HepG2 (cell line): ENCODE results near the gene OR51G2. TPM values are rescaled to one million over a fixed set of nuclear protein-coding genes. Genes with fewer than 3 reads are reported as not detected.
"Not testable (repeated sequence)": the region's sequence is repeated elsewhere in the genome, so short reads cannot be mapped to it uniquely, and the experiment has no call there.

Experiments
- ATAC-seq: fragments of 200-7000 bp; cut with Tn5 transposase; 3 replicates; pipeline ENCODE4 v1.9.1; 2020; ENCODE audit warnings: mild to moderate bottlenecking, moderate library complexity
- BruUV-seq: library from RNA; stranded (reverse); fragments of 400-500 nt; replicated peaks from 2 replicates; lab custom pipeline; 2021; lab: Mats Ljungman, UMichigan
- CTCF ChIA-PET: fragments of 300-600 bp; formaldehyde crosslinking; extraction: SDS; loops from one replicate; lab custom pipeline; 2021; ENCODE audit warnings: low total read pairs, inconsistent platforms, low intra/inter-chr PET ratio; lab: Yijun Ruan, JAX
- POLR2A ChIA-PET: fragments of 350-600 bp; sonication (Branson Sonifier 250); formaldehyde crosslinking; loops from one replicate; lab custom pipeline; 2020; ENCODE audit warnings: antibody characterized with exemption, inconsistent platforms; lab: Yijun Ruan, JAX
- DNase-seq: peaks from one replicate; pipeline ENCODE4 v3.0.0-alpha.2; 2015; ENCODE audit warnings: low spot score
- FAIRE-seq: peaks from 3 replicates; lab custom pipeline; 2011; peaks lifted over from hg19 to GRCh38; lab: Jason Lieb, UNC
- H2AFZ ChIP-seq: one replicate; pipeline ENCODE4 v1.6.1; 2011; ENCODE audit warnings: low read length, inconsistent platforms
- H3K27ac ChIP-seq: fragments of 300-600 bp; 3 replicates; pipeline ENCODE4 v1.8.0; 2011; ENCODE audit warnings: mixed run types, mild to moderate bottlenecking, mixed read lengths, low read length, inconsistent platforms; ENCODE audit not compliant: insufficient read depth; ENCODE audit errors: extremely low read length
- H3K27me3 ChIP-seq, 2 experiments: fragments of 200-600 bp in 1 of 2; 2 replicates in 1 of 2; 3 replicates in 1 of 2; pipeline versions ENCODE4 v1.6.0 to v1.8.0; 2011; ENCODE audit warnings: low read length in 2 of 2, mild to moderate bottlenecking in 2 of 2, moderate library complexity in 2 of 2, inconsistent platforms in 1 of 2; ENCODE audit not compliant: insufficient read depth in 2 of 2, control insufficient read depth in 1 of 2
- H3K36me3 ChIP-seq, 2 experiments: fragments of 200-600 bp in 1 of 2; replicated peaks in 1 of 2; 2 replicates in 1 of 2; 3 replicates in 1 of 2; pipeline versions ENCODE4 v1.5.1 to v1.8.0; 2011; ENCODE audit warnings: low read length in 2 of 2, inconsistent platforms in 1 of 2; ENCODE audit not compliant: insufficient read depth in 2 of 2, control insufficient read depth in 1 of 2
- H3K4me1 ChIP-seq: 2 replicates; pipeline ENCODE4 v1.5.1; 2012; ENCODE audit warnings: low read length, inconsistent platforms; ENCODE audit not compliant: insufficient read depth
- H3K4me2 ChIP-seq: 2 replicates; pipeline ENCODE4 v1.6.0; 2011; ENCODE audit warnings: low read depth, low read length, inconsistent platforms
- H3K4me3 ChIP-seq, 3 experiments: fragments of 200-600 bp in 1 of 3; sonication (generic), shearing (Covaris generic) in 1 of 3; replicated peaks in 1 of 3; 2 replicates each; pipeline ENCODE4 v1.5.1; 2011 to 2016; ENCODE audit warnings: low read length in 3 of 3, inconsistent platforms in 2 of 3, low read depth in 2 of 3, mild to moderate bottlenecking in 2 of 3, control low read depth in 1 of 3, mixed read lengths in 1 of 3; ENCODE audit not compliant: insufficient read depth in 1 of 3
- H3K79me2 ChIP-seq: one replicate; pipeline ENCODE4 v1.6.1; 2011; ENCODE audit warnings: low read length, inconsistent platforms; ENCODE audit not compliant: insufficient read depth
- H3K9ac ChIP-seq: 2 replicates; pipeline ENCODE4 v1.6.0; 2011; ENCODE audit warnings: mild to moderate bottlenecking, low read depth, low read length, inconsistent platforms; ENCODE audit not compliant: insufficient read depth
- H3K9me3 ChIP-seq: 2 replicates; pipeline ENCODE4 v1.5.1; 2012; ENCODE audit warnings: mild to moderate bottlenecking, low read length
- H4K20me1 ChIP-seq: 2 replicates; pipeline ENCODE4 v1.6.0; 2011; ENCODE audit warnings: inconsistent platforms, mild to moderate bottlenecking, low read length, moderate library complexity; ENCODE audit not compliant: insufficient read depth
- WGBS: methylation state at CpG from one replicate; pipeline ENCODE4 v1.1.6; 2017; ENCODE audit warnings: low lambda C conversion rate; 5-methylcytosine and 5-hydroxymethylcytosine counted together
- in situ Hi-C: cut with HindIII; loops from 2 replicates; pipeline ENCODE4 v1.10.0; 2017; ENCODE audit warnings: low pct_unique_long_range_greater_than_20kb; ENCODE audit not compliant: extremely low pct_ligation_motif_present
- intact Hi-C: fragments of 100-400 bp; cut with micrococcal nuclease; formaldehyde crosslinking; loops from one replicate; pipeline ENCODE4 v1.10.0; 2022; ENCODE audit not compliant: unreplicated experiment
- polyA plus RNA-seq, 8 experiments: library from polyadenylated mRNA; depleted of rRNA in 3 of 8; stranded (reverse) in 7 of 8; unstranded in 1 of 8; fragments of >200 nt; fragmentation: Illumina TruSeq in 4 of 8; extraction: Trizol in 4 of 8; gene quantifications; 2 replicates each; pipeline versions ENCODE4 v1.2.1 to v1.2.3, GENCODE V29; 2011 to 2016; ENCODE audit warnings: low read depth in 4 of 8, missing spikeins in 1 of 8, mixed read lengths in 1 of 8; ENCODE audit not compliant: insufficient read depth in 1 of 8
- total RNA-seq, 5 experiments: library from RNA; depleted of rRNA; stranded (reverse); fragments of >200 nt; fragmentation: Illumina TruSeq; extraction: Trizol; gene quantifications; 2 replicates each; pipeline ENCODE4 v1.2.3, GENCODE V29; 2016; ENCODE audit warnings: low read depth in 1 of 5
- TF ChIP-seq, protein P1 (sequence below): sonication (generic); formaldehyde crosslinking; IDR thresholded peaks from 2 replicates; pipeline ENCODE4 v1.4.0; 2020; ENCODE audit warnings: missing genetic modification reagents

Gene OR51G2
- total and polyA plus RNA-seq, 2 of the 13 experiments (the other 11 are each of a cell fraction or from before 2014, with no cell fraction given) = not detected

DNA sequence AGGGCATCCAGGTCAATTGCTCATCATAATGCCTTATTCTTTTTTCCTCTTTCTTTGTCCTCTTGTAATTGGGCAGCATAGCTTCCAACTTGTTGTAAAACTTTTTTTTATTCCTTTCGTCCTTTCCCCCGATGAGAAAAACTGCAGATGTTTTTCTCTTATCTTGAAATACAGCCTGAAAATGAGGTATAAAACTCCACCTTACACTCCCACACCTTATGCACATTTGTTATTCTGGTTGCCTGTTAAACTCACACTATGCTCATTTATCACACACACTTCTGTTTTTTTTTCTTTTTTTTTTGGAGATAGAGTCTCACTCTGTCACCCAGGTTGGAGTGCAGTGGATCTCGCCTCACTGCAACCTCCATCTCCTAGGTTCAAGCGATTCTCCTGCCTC, 38.2 kb upstream of the OR51G2 start (continued):
- TF ChIP-seq, protein P1, sequence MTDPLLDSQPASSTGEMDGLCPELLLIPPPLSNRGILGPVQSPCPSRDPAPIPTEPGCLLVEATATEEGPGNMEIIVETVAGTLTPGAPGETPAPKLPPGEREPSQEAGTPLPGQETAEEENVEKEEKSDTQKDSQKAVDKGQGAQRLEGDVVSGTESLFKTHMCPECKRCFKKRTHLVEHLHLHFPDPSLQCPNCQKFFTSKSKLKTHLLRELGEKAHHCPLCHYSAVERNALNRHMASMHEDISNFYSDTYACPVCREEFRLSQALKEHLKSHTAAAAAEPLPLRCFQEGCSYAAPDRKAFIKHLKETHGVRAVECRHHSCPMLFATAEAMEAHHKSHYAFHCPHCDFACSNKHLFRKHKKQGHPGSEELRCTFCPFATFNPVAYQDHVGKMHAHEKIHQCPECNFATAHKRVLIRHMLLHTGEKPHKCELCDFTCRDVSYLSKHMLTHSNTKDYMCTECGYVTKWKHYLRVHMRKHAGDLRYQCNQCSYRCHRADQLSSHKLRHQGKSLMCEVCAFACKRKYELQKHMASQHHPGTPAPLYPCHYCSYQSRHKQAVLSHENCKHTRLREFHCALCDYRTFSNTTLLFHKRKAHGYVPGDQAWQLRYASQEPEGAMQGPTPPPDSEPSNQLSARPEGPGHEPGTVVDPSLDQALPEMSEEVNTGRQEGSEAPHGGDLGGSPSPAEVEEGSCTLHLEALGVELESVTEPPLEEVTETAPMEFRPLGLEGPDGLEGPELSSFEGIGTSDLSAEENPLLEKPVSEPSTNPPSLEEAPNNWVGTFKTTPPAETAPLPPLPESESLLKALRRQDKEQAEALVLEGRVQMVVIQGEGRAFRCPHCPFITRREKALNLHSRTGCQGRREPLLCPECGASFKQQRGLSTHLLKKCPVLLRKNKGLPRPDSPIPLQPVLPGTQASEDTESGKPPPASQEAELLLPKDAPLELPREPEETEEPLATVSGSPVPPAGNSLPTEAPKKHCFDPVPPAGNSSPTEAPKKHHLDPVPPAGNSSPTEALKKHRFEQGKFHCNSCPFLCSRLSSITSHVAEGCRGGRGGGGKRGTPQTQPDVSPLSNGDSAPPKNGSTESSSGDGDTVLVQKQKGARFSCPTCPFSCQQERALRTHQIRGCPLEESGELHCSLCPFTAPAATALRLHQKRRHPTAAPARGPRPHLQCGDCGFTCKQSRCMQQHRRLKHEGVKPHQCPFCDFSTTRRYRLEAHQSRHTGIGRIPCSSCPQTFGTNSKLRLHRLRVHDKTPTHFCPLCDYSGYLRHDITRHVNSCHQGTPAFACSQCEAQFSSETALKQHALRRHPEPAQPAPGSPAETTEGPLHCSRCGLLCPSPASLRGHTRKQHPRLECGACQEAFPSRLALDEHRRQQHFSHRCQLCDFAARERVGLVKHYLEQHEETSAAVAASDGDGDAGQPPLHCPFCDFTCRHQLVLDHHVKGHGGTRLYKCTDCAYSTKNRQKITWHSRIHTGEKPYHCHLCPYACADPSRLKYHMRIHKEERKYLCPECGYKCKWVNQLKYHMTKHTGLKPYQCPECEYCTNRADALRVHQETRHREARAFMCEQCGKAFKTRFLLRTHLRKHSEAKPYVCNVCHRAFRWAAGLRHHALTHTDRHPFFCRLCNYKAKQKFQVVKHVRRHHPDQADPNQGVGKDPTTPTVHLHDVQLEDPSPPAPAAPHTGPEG = no peak

DNA sequence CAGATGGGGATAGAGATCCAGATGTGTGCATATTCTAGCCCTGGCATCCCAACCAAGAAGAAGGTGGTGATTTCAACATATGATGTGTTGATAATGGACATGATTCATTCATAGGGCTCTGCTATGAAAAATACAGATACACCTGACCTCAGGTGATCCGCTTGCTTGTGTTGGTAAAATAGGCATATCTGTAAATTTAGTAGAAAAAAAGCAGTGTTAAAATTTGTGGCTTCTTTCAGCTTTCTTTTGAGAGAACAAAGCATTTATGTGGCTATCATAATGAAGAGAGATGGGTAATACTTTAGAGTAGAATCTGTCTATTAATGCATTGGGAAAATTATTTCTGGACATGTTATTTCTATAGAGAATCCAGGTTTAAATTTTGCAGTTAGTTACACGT, 36.5 kb upstream of the OR51G2 start, which contains the start of gene OR51A2:
Gene OR51A2, minus strand, starts transcription at position 101 of the 400 bp plus-strand sequence. Its CDS starts 0 bp downstream, at position 101.
- H3K9me3 ChIP-seq, H3K27me3 ChIP-seq, CTCF ChIA-PET, ATAC-seq, H3K27ac ChIP-seq, DNase-seq, H2AFZ ChIP-seq, in situ Hi-C loops, H3K79me2 ChIP-seq, FAIRE-seq, POLR2A ChIA-PET, H4K20me1 ChIP-seq, intact Hi-C loops, H3K9ac ChIP-seq, H3K36me3 ChIP-seq, H3K4me3 ChIP-seq, H3K4me2 ChIP-seq, H3K4me1 ChIP-seq, BruUV-seq: not testable (repeated sequence)
- 3% methylated on average over 2 of the region's 2 CpGs for WGBS
